ENCODE results near the gene ZC3HAV1.

DNA sequence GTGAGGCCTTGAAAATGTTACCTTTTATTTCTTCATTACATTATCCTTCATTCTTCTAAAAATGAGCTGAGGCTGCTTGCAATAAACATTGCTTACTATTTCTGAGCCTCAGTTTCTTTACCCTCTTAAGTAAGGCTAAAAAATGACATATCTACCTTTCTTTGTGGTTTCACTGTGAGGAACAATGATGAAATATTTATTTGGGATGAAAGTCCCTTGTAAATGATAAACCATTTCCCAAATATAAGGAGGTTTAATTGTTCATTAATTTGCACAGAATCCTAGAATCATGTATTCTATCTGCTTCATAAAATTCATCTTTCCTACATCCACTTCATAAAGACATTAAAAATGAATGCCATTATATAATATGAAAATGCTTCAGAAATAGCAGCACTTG is 27.9 kb downstream of the ZC3HAV1 start:
- TF ChIP-seq, protein P1, sequence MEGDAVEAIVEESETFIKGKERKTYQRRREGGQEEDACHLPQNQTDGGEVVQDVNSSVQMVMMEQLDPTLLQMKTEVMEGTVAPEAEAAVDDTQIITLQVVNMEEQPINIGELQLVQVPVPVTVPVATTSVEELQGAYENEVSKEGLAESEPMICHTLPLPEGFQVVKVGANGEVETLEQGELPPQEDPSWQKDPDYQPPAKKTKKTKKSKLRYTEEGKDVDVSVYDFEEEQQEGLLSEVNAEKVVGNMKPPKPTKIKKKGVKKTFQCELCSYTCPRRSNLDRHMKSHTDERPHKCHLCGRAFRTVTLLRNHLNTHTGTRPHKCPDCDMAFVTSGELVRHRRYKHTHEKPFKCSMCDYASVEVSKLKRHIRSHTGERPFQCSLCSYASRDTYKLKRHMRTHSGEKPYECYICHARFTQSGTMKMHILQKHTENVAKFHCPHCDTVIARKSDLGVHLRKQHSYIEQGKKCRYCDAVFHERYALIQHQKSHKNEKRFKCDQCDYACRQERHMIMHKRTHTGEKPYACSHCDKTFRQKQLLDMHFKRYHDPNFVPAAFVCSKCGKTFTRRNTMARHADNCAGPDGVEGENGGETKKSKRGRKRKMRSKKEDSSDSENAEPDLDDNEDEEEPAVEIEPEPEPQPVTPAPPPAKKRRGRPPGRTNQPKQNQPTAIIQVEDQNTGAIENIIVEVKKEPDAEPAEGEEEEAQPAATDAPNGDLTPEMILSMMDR (IDR thresholded peaks at IDR 0.05), result no peak
- no peak for TF ChIP-seq POLR2AphosphoS5 (IDR thresholded peaks at IDR 0.05)
- no peak for TF ChIP-seq POLR2A (IDR thresholded peaks at IDR 0.05)

Measured in upper lobe of left lung (tissue), 4 donors.